ENCODE measurements around the gene GMPPB.
"Not testable (repeated sequence)": the region's sequence is repeated elsewhere in the genome, so short reads cannot be mapped to it uniquely, and the experiment has no call there.

GMPPB gene

GRCh38 chr3:49694409-49695070 is 29.2 kb downstream of the GMPPB start:
- not testable (repeated sequence) for ATAC-seq; H3K9me3 Mint-ChIP-seq; H3K36me3 Mint-ChIP-seq; DNase-seq (ENCODE audit: low spot score in 2 of 2); H3K4me3 Mint-ChIP-seq; H3K27ac Mint-ChIP-seq
- peaks cover 37% of the 10 kb centered on the region for H3K4me1 Mint-ChIP-seq

GRCh38 chr3:49691481-49691880 is 32.3 kb downstream of the GMPPB start:
- not testable (repeated sequence) for H3K9me3 Mint-ChIP-seq; DNase-seq (ENCODE audit: low spot score in 2 of 2); ATAC-seq
- H3K4me3 Mint-ChIP-seq = peak overlapping the region; percentile 97
- H3K27ac Mint-ChIP-seq = peak overlapping the region; percentile 99
- H3K4me1 Mint-ChIP-seq = peaks cover 57% of the 10 kb centered on the region
- H3K36me3 Mint-ChIP-seq = peaks cover 19% of the 10 kb centered on the region

- ATAC-seq; H3K9me3 Mint-ChIP-seq; DNase-seq (ENCODE audit: low spot score in 2 of 2): not testable (repeated sequence)
- peaks cover 57% of the 10 kb centered on the region for H3K4me1 Mint-ChIP-seq
- H3K36me3 Mint-ChIP-seq = peaks cover 19% of the 10 kb centered on the region
- H3K27ac Mint-ChIP-seq = peak overlapping the region; percentile 99
- peak overlapping the region; percentile 97 for H3K4me3 Mint-ChIP-seq
These were observed 32.9 kb downstream of the GMPPB start for GRCh38 chr3:49690856-49691255.

GRCh38 chr3:49689908-49690624 is 33.7 kb downstream of the GMPPB start:
- H3K36me3 Mint-ChIP-seq = peaks cover 19% of the 10 kb centered on the region
- peak overlapping the region; percentile 97 for H3K4me3 Mint-ChIP-seq
- ATAC-seq; H3K9me3 Mint-ChIP-seq; DNase-seq (ENCODE audit: low spot score in 2 of 2): not testable (repeated sequence)
- H3K4me1 Mint-ChIP-seq = peaks cover 61% of the 10 kb centered on the region
- H3K27ac Mint-ChIP-seq = peak overlapping the region; percentile 99

GRCh38 chr3:49689046-49689907 is 34.5 kb downstream of the GMPPB start, which contains the start of the genes MST1 and RNF123:
Gene MST1 (minus strand): TSS chr3:49689474. CDS start chr3:49688691, 783 bp downstream.
Gene RNF123 (plus strand): TSS chr3:49689557. CDS start chr3:49691166, 1,609 bp downstream.
- H3K4me1 Mint-ChIP-seq = peaks cover 59% of the 10 kb centered on the region
- peaks cover 23% of the 10 kb centered on the region for H3K36me3 Mint-ChIP-seq
- peak within 1 kb of the TSS; percentile 99 for H3K27ac Mint-ChIP-seq
- peak; percentile 93 to 98 for DNase-seq (ENCODE audit: low spot score in 2 of 2)
- ATAC-seq = peak; percentile 84
- H3K9me3 Mint-ChIP-seq = no peaks in the 10 kb centered on the region
- H3K4me3 Mint-ChIP-seq = peak within 1 kb of the TSS; percentile 97

GRCh38 chr3:49688338-49689045 is 35.3 kb downstream of the GMPPB start:
- Mint-ChIP-seq H3K36me3 (peaks cover 28% of the 10 kb centered on the region), H3K4me1 (peaks cover 51% of the 10 kb centered on the region), H3K27ac (peak overlapping the region; percentile 99), H3K4me3 (peak overlapping the region; percentile 97)
- ATAC-seq; DNase-seq (ENCODE audit: low spot score in 2 of 2); H3K9me3 Mint-ChIP-seq: not testable (repeated sequence)

- not testable (repeated sequence) for H3K9me3 Mint-ChIP-seq; ATAC-seq; DNase-seq (ENCODE audit: low spot score in 2 of 2); H3K27ac Mint-ChIP-seq
- Mint-ChIP-seq H3K4me3 (peak overlapping the region; percentile 56), H3K36me3 (peaks cover 30% of the 10 kb centered on the region), H3K4me1 (peaks cover 47% of the 10 kb centered on the region)
These were observed 36.3 kb downstream of the GMPPB start for GRCh38 chr3:49687424-49687795.

- peak; percentile 49 for ATAC-seq
- not testable (repeated sequence) for H3K9me3 Mint-ChIP-seq, H3K27ac Mint-ChIP-seq
- peaks cover 45% of the 10 kb centered on the region for H3K4me1 Mint-ChIP-seq
- peak overlapping the region; percentile 56 for H3K4me3 Mint-ChIP-seq
- H3K36me3 Mint-ChIP-seq = peaks cover 28% of the 10 kb centered on the region
- DNase-seq (ENCODE audit: low spot score in 2 of 2) = peak; percentile 26 to 70
These were observed 36.9 kb downstream of the GMPPB start for GRCh38 chr3:49686769-49687423.

- ATAC-seq = peak; percentile 0
- H3K36me3 Mint-ChIP-seq = peaks cover 28% of the 10 kb centered on the region
- peaks cover 42% of the 10 kb centered on the region for H3K4me1 Mint-ChIP-seq
- not testable (repeated sequence) for H3K27ac Mint-ChIP-seq; H3K9me3 Mint-ChIP-seq; DNase-seq (ENCODE audit: low spot score in 2 of 2)
- peak overlapping the region; percentile 56 for H3K4me3 Mint-ChIP-seq
These were observed 37.4 kb downstream of the GMPPB start for GRCh38 chr3:49686346-49686745.

GRCh38 chr3:49685846-49686245 is 37.9 kb downstream of the GMPPB start:
- Mint-ChIP-seq H3K4me3 (peak overlapping the region; percentile 56), H3K36me3 (peaks cover 30% of the 10 kb centered on the region), H3K4me1 (peaks cover 37% of the 10 kb centered on the region)
- ATAC-seq; DNase-seq (ENCODE audit: low spot score in 2 of 2); H3K9me3 Mint-ChIP-seq; H3K27ac Mint-ChIP-seq: not testable (repeated sequence)

- H3K4me3 Mint-ChIP-seq = peak overlapping the region; percentile 56
These were observed 38.6 kb downstream of the GMPPB start for GRCh38 chr3:49685103-49685502.

GRCh38 chr3:49684453-49684852 is 39.3 kb downstream of the GMPPB start:
- peaks cover 39% of the 10 kb centered on the region for H3K36me3 Mint-ChIP-seq
- DNase-seq (ENCODE audit: low spot score in 2 of 2); H3K4me3 Mint-ChIP-seq; H3K9me3 Mint-ChIP-seq; H3K27ac Mint-ChIP-seq; ATAC-seq: not testable (repeated sequence)
- H3K4me1 Mint-ChIP-seq = peaks cover 34% of the 10 kb centered on the region

More at GRCh38 chr3:49685103-49685502, 38.6 kb downstream of the GMPPB start:
- not testable (repeated sequence) for DNase-seq (ENCODE audit: low spot score in 2 of 2); H3K9me3 Mint-ChIP-seq; ATAC-seq; H3K27ac Mint-ChIP-seq
- peaks cover 37% of the 10 kb centered on the region for H3K36me3 Mint-ChIP-seq
- H3K4me1 Mint-ChIP-seq = peaks cover 37% of the 10 kb centered on the region

GRCh38 chr3:49683162-49683561 is 40.6 kb downstream of the GMPPB start:
- Mint-ChIP-seq H3K27ac (no peak overlapping the region), H3K9me3 (no peaks in the 10 kb centered on the region), H3K4me3 (no peak overlapping the region), H3K36me3 (peaks cover 34% of the 10 kb centered on the region), H3K4me1 (peaks cover 25% of the 10 kb centered on the region)
- DNase-seq (ENCODE audit: low spot score in 2 of 2) = no peak
- no peak for ATAC-seq

- Mint-ChIP-seq H3K4me1 (peaks cover 25% of the 10 kb centered on the region), H3K4me3 (no peak overlapping the region), H3K36me3 (peaks cover 38% of the 10 kb centered on the region), H3K9me3 (no peaks in the 10 kb centered on the region), H3K27ac (no peak overlapping the region)
- ATAC-seq (no peak), DNase-seq (ENCODE audit: low spot score in 2 of 2) (no peak)
These were observed 42.2 kb downstream of the GMPPB start for GRCh38 chr3:49681543-49681942.

Measured in stimulated activated effector memory CD8-positive, alpha-beta T cell treated with anti-CD3 and anti-CD28 coated beads, Interleukin-12 subunit alpha, Interleukin-12 subunit beta, amount 100 ng/mL, for 72 hours (primary cell).